ENCODE data around the gene CYB5RL.
A peak's percentile ranks its signal among the peaks of the same experiment; 100 is the strongest.
"Not testable (repeated sequence)": the region's sequence is repeated elsewhere in the genome, so short reads cannot be mapped to it uniquely, and the experiment has no call there.

CYB5RL gene

DNA sequence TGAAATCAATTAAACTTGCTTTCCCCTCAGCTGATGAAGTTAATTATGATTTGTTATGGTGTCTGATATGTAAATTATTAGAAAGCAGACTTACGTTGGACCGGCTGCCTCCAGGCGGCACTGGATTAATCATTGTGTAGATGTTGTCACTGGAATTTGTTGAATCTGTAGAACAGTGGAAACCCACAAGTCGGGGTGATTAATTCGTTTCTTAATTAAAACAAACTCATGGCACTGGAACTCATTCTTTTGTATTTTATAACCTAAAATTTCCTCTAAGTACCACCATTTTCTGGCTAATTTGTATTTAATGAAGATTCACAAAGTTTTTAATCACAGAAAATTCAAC lies 39.2 kb upstream of the CYB5RL start:
- Histone ChIP-seq H3K4me3 (ENCODE audit: low read depth, low read length) (no peak overlapping the region), H3K9me3 (ENCODE audit: severe bottlenecking) (no peaks in the 10 kb centered on the region), H3K27ac (no peak overlapping the region), H3K27me3 (ENCODE audit: insufficient read depth, low read depth, severe bottlenecking) (no peaks in the 10 kb centered on the region), H3K36me3 (peaks cover 73% of the 10 kb centered on the region)
- DNase-seq: no peak
- TF ChIP-seq CTCF (IDR thresholded peaks at IDR 0.05; ENCODE audit: low read depth, low read length): no peak

DNA sequence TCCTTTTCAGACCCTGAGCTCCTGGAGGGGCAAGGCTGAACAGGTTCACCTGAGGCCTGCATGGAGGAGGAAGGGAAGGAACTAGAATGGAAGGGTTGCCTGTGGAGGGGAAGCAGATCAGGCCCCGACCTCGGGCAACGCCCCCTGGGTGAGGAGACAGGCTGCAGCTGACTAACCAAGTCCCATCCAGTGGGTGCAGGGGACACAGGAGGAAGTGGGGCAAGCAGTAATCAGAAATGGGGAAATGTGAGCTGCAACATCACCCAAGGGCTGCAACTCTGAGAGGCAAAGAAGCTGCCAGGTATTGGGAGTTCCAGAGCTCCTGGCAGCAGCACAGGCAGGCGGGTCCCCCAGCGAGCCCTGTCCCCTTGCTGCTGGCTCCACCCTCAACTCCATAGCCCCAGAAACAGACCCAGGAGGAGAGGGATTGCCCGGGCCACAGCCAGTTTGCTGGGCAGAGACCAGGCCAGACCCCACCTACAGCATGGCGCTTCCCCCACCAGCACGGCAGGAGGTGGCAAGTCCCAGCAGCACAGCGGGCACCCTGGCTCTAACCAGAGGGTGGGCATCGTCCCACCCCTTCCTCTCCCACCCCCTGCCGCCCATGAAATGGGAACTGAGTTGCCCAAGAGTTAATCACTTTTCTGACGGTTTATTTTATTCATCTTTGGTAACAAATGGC lies 38.7 kb upstream of the CYB5RL start:
- Histone ChIP-seq H3K27ac (no peak overlapping the region), H3K36me3 (peaks cover 68% of the 10 kb centered on the region), H3K27me3 (ENCODE audit: insufficient read depth, low read depth, severe bottlenecking) (no peaks in the 10 kb centered on the region), H3K9me3 (ENCODE audit: severe bottlenecking) (no peaks in the 10 kb centered on the region), H3K4me3 (ENCODE audit: low read depth, low read length) (no peak overlapping the region)
- no peak for TF ChIP-seq CTCF (IDR thresholded peaks at IDR 0.05; ENCODE audit: low read depth, low read length)
- DNase-seq: no peak

DNA sequence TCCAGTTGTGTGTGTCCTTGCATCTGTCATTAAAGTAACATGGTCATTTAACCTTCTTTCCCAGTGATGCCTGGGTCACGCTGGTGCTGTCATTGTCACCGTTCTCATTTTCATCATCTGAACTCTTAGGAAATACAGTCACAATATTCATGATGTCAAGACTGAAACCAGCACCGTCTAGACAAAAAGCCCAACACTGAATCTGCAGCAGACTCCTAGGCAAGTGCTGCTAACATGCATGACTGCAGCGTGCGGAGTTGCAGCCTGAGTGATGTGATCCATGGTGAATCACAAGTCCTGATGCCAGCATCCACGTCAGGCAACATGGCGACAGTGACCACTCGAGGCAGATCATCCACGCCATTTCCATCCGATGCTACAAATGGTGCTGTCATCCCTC lies 37.8 kb upstream of the CYB5RL start:
- DNase-seq: no peak
- Histone ChIP-seq H3K36me3 (peaks cover 59% of the 10 kb centered on the region), H3K27ac (no peak overlapping the region), H3K4me3 (ENCODE audit: low read depth, low read length) (no peak overlapping the region), H3K9me3 (ENCODE audit: severe bottlenecking) (no peaks in the 10 kb centered on the region), H3K27me3 (ENCODE audit: insufficient read depth, low read depth, severe bottlenecking) (no peaks in the 10 kb centered on the region)
- no peak for TF ChIP-seq CTCF (IDR thresholded peaks at IDR 0.05; ENCODE audit: low read depth, low read length)

DNA sequence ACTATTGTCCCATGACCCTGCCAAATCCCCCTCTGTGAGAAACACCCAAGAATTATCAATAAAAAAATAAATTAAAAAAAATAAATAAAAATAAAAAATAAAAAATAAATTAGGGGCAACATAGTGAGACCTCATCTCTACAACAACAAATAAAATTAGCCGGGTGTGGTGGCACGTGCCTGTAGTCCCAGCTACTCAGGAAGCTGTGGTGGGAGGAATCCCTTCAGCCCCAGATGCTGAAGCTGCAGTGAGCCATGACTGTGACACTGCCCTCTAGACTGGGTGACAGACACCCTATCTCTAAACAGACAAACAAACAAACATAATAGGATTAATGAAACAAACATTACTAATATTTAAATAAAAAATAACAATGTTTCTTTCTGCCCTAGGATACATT lies 34.5 kb upstream of the CYB5RL start:
- Histone ChIP-seq H3K9me3 (ENCODE audit: severe bottlenecking) (no peaks in the 10 kb centered on the region), H3K27ac (peak overlapping the region; percentile 84), H3K27me3 (ENCODE audit: insufficient read depth, low read depth, severe bottlenecking) (no peaks in the 10 kb centered on the region), H3K36me3 (peaks cover 65% of the 10 kb centered on the region), H3K4me3 (ENCODE audit: low read depth, low read length) (no peak overlapping the region)
- no peak for TF ChIP-seq CTCF (IDR thresholded peaks at IDR 0.05; ENCODE audit: low read depth, low read length)
- no peak for DNase-seq

DNA sequence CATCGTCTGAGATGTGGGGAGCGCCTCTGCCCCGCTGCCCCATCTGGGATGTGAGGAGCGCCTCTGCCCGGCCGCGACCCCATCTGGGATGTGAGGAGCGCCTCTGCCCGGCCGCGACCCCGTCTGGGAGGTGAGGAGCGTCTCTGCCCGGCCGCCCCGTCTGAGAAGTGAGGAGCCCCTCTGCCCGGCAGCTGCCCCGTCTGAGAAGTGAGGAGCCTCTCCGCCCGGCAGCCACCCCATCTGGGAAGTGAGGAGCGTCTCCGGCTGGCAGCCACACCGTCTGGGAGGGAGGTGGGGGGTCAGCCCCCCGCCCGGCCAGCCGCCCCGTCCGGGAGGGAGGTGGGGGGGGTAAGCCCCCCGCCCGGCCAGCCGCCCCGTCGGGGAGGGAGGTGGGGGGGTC lies 33.4 kb upstream of the CYB5RL start:
- H3K27ac ChIP-seq; H3K9me3 ChIP-seq (ENCODE audit: severe bottlenecking): not testable (repeated sequence)
- H3K36me3 ChIP-seq: peaks cover 65% of the 10 kb centered on the region

DNA sequence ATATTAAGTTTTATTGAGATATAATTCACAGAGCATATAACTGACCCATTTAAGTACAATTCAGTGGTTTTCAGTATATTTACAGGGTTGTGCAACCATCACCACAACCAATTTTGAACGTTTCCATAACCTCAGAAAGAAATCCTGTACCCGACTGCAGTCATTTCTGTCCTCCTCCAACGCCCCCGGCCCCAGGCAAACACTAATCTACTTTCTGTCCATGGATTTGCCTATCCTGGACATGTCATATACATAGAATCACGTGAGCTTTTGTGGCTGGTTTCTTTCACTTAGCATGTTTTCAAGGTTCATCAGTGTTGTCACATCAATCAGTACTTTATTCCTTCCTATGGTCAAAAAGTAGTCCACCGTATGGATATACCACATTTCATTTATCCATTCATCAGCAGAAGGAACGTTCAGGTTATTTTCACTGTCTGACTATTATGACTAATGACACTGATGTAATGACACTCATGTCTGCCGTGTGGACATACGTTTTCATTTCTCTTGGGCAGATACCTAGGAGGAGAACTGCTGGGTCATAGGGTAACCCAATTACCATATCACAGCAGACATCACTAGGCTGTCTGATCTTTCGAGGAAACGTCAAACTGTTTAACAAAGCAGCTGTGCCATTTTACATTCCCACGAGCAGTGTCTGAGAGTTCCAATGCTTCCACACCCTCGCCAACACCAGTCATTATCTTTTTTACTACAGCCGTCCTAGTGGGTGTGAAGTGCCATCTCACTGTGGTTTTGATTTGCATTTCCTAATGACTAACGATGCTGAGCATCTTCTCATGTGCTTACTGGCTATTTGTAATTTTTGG lies 30.9 kb upstream of the CYB5RL start:
- H3K27ac ChIP-seq: no peak overlapping the region
- H3K4me3 ChIP-seq (ENCODE audit: low read depth, low read length): no peak overlapping the region
- peaks cover 59% of the 10 kb centered on the region for H3K36me3 ChIP-seq
- no peak for TF ChIP-seq CTCF (IDR thresholded peaks at IDR 0.05; ENCODE audit: low read depth, low read length)
- H3K9me3 ChIP-seq (ENCODE audit: severe bottlenecking): no peaks in the 10 kb centered on the region
- H3K27me3 ChIP-seq (ENCODE audit: insufficient read depth, low read depth, severe bottlenecking): no peaks in the 10 kb centered on the region
- no peak for DNase-seq

More for the DNA sequence above, 33.4 kb upstream of the CYB5RL start:
- not testable (repeated sequence) for H3K4me3 ChIP-seq (ENCODE audit: low read depth, low read length); H3K27me3 ChIP-seq (ENCODE audit: insufficient read depth, low read depth, severe bottlenecking); DNase-seq
